ENCODE results near the gene LOXHD1.

LOXHD1 gene

DNA sequence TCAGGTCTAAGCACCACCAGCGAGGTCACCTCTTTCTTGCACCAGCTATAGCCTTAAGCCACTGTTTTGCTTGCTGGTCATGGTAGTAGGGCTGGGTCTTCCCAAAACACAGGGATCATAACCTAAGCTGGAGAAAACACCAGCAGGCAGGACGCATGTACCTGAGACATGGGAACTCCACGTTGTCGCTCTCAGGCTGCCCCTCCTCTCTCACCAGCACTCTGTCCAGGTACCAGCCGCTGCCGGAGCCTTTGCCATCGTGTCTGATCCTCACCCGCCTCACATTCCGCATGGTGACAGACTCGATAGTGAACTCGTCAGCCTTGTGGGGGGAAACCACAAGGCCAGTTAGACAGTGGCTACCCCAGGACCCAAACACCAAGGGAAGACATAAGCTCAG, 79.5 kb downstream of the LOXHD1 start:
- DNase-seq (ENCODE audit: low read depth) = no peak

DNA sequence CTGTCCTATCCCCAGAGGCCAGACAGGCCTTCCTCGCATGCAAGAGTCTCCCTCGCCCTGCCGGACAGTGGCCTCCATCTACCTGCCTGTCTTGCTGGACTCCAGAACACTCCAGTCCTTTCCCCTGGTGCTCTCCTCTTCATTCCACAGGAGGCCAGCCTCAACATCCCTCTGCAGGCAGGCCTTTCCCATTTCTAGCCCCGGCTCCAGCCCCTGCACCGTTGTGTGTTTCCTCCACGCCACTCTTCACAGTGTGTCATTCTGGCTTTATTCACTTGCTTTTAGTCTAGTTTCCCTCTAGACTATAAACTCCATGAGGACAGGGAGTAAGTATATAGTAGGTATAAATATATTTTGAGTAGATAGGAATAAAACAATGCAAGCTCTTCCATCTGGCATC, 81.2 kb downstream of the LOXHD1 start:
- DNase-seq (ENCODE audit: low read depth) = no peak

DNA sequence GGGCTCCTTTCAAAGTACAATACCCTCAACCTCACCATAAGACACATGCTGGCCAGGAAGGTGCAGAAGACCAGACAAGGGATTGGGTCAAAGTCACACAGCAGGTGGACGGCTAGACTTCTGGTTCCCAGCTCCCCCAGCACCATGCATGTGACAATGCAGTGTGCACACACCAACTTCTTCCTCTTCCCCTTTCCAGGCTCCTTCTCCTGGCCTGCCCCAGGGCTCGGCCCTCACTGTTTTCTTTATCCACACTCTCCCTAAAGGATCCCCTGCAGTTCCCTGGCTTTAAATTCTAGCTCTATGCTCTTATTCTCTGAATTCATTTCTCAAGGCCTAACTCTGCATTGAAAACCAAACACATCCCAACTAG, 82.3 kb downstream of the LOXHD1 start:
- DNase-seq (ENCODE audit: low read depth) = no peak

DNA sequence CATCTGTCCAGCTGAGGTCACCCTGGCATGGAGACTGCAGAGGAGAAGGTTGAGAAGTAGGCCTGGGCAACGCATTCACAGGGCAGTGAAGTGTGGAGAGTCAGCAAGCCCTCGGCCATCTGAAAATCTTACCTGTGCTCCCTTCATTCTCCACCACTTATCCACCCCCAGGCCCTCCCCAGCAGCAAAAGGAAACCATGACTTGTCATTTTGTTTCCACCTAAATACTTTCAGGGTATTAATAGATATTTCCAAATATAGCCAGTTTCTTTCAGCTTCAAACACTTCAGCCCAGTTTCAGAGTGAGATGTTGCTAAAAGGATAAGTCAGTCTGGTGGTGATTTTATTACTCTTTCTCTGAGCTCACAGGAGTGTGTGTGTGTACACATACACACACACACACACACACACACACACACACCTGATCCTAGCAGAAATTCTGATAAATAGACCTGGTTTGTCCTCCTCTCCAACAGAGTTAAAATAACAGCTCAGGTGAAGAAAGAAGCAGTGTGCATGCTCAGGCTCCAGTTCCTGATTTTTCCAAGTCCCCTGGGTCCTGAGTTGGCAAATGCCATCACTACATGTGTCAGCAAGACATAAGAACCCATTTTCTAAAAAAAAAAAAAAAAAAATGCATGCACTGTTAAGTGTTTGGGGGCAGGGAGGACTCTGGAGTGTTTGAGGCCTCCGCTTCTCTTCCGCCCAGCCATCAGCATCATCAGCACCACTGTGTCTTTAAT, 82.8 kb downstream of the LOXHD1 start:
- DNase-seq (ENCODE audit: low read depth) = no peak

DNA sequence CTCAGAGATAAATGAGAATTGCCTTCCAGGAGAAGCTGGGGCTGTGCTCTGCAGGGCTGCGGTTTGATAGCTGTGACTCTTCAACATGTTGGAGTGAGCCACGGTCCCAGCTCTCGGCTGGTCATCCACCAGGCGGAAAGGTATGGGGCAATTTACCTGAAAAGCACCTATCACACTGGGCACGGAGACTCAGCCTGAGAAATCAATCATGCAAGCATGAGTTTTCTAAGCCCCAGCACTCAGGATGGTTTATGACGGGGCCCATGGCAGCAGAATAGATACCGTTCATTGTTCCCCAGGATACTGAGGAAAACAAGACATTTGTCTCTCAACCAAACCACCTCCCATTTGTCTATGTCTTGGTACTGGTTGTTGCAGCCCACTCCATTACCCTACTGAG, 83.9 kb downstream of the LOXHD1 start:
- no peak for DNase-seq (ENCODE audit: low read depth)

DNA sequence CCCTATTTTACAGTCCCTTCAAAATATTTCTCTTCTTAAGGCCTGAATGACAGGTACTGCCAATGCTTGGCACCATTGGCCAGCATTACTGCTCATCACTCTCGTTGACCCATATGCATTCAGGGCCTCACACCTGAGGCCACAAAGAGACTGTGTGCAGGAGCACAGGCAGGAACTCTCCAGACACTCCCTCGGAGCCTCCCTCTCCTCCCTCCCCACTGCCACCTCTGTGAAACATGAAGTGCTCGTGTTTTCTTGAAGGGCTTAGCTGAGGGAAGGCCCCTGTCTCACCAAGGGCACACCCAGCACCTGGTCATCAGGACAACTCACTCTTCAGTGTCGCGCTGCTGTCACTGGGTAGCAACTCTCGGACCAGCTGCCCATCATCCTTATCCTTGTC, 85.3 kb downstream of the LOXHD1 start:
- DNase-seq (ENCODE audit: low read depth) = no peak

DNA sequence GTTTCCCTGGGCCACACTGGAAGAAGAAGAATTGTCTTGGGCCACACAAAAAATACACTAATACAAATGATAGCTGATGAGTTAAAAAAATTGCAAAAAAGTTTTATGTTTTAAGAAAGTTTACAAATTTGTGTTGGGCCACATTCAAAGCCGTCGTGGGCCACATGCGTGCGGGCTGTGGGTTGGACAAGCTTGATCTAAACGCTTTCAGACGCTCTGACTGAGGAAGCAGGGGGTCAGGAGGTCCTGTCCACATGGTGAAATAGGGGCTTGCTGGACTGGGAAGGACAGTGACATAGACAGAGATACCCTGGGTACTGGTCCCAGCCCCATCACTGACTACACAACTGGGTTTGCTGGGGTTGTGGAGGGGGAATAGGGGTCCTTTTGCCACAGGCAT, 86.4 kb downstream of the LOXHD1 start:
- no peak for DNase-seq (ENCODE audit: low read depth)

DNA sequence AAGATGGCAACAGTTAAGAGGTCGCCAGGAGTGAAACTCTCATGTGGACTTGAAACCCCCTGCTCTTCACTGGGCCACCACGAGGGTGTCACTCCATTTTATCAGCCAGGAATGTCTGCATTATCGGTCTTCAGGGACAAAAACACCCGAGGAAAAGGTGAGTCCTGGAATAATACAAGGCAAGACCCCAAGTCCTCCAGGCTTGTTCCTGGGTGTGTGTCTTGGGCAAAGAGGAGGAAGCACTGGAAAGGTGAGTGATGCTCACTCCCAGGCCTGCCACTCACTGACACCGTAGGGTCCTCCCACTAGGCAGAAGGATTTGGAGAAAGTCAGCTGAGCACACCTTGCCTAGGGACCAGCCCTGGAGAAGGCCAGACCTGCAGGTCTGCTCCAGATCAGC, 86.9 kb downstream of the LOXHD1 start:
- DNase-seq (ENCODE audit: low read depth) = no peak

DNA sequence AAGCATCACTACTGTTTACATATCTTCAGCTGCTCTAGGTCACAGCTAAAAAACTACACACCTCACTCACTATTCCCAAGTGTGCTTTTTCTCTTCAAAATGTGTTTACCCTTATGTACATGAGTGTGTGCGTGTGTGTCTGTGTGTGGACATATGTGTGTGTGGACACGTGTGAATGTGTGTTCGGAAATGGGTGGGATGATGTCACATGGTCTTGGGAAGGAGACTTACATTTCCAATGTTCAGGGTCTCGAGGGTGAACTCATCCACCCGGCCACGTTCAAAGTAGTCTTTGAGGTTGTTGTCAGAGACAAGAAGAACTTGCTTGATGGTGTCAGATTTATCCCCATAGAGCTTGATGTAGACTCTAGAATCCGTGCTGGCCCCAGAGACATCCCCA, 87.8 kb downstream of the LOXHD1 start:
- DNase-seq (ENCODE audit: low read depth) = no peak

DNA sequence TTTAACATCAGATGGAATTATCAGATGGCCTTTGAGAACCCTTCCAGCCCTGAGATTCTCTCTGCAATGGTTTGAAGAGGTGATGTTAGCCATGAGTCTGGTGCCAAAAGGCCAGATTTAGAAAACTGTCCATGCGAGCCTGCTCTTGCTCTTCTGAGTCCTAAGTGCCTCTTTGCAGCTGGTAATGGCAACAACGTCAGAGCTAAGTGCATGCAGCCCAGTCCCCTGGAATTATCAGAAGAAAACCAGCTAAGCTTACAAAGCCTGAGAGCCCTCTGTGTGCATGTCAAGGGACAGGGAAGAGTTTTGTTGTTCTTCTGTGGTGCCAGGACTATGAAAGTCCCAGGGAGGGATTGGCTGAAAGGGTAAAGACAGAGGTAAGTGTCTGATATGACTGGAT, 89.8 kb downstream of the LOXHD1 start:
- no peak for DNase-seq (ENCODE audit: low read depth)

DNA sequence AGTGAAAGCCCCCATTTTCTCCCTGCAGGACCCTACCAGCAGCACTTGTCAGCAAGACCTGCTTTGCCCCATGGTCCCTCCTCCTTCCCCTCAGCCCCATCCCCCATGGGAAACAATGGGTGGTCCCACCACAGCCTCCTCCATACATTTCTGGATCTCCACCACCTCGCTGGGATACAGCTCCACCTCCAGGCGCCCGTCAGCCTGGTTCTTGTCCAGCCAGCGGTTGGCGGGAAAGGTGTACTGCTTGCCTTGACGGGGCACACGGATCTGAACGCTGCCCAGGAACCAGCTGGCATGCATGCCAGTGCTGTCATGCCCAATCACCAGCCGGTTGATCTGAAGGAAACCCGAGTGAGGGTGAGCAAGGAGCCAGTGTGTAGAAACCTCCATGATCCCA, 90.9 kb downstream of the LOXHD1 start:
- no peak for DNase-seq (ENCODE audit: low read depth)

DNA sequence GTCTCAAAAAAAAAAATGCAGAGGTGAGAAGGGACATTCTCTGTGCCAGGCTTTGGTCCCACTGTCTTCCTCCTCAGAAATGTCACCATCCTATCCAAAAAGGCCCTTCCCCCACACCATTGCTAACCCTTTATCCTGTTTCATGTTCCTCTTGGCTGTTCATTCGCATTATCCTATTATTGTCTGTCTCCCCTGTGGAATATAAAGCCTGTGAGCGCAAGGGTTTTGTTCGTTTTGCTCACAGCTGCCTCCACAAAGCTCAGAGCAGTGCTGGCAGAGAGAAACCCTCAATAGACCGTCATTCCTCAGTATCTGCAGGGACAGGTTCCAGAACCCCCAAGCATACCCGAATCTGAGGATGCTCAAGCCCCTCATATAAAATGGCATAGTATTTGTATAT, 91.8 kb downstream of the LOXHD1 start:
- no peak for DNase-seq (ENCODE audit: low read depth)

DNA sequence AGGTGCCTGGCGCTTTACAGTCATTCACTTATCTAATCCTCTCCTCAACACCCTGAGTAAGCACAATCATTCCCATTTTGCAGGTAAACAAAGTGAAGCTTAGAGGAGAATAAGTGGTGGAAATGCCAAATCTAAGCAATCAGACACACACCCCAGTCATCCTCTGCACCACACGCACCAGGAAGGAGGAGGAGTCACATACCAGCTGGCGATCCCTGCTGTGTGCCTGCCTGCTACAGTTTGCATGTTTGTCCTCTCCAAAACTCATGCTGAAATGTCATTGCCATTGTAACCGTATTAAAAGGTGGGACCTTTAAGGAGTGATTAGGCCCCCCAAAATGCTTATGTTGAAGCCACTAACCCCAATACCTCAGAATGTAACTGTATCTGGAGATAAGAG, 93.7 kb downstream of the LOXHD1 start:
- DNase-seq (ENCODE audit: low read depth) = no peak

DNA sequence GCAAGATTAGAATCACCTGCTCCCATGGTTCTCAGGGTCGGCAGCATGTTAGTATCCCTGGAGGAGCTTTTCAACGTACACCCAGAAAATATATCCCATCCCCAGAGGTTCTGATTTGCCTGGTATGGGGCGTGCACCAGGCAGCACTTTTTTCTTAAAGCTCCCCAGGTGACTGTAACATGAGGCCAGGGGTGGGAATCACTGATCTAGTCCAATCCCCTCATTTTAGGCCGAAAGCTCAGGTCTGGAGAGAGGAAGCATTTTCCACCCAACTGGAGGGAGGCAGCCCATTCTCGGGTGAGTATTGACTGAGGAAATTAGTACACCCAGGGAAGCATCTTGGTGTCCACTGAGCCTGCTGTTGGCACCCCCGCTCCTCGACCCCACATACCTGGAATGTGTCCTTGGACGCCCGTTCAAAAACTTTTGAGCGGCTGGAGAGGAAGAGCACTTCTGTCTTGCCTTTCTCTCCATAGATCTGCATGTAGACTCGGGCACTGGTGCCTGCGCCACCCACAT, 94.3 kb downstream of the LOXHD1 start:
- no peak for DNase-seq (ENCODE audit: low read depth)

DNA sequence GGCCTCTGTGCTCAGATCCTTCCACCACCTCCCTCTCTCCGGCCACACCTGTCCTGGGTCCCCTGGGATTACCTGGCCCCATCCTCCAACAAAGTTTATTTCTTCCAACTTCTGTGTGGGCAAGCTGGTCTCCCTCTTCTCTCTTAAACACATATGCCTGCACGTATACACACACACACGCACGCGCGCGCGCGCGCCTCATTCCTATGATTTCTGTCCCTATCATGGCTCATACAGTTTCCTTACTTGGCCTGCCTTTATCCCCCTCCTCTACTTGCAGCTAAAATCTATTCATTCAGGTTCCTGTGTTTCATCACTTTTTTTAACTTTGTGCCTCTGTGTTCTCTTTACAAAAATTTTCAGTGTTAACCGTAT, 96.4 kb downstream of the LOXHD1 start:
- no peak for DNase-seq (ENCODE audit: low read depth)

DNA sequence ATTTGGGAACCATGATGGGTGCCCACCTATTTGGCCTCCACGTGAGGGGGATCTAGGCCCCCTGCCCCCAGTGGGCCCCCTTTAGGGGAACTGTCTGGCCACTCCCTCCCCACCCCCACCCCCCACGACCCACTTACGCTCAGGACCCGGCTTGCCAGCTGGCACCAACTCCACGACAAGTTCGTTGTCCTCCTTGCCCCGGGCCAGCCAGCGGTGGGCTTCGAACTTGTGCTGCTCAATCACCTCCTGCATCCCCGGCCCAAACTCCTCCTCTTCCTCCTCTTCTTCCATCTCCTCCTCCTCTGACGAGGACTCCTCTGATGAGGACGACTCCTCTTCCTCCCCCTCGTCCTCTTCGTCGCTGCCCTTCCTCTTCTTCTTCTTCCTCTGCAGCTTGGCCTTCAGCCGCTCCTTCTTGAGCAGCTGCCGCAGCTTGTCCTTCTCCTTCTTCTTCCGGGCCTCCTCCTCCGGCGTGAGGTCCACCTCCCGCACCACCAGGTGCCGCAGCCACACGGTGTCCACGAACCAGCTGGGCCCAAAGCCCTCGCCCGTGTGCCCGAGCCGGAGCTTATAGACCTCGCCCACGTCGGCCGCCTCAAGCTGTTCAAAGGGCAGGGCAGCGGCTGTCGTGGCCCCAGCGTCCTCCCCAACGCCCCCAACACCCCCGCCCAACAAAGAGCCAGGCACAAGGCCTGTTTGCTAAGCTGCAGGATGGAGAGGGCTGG, 96.9 kb downstream of the LOXHD1 start:
- DNase-seq (ENCODE audit: low read depth) = no peak

DNA sequence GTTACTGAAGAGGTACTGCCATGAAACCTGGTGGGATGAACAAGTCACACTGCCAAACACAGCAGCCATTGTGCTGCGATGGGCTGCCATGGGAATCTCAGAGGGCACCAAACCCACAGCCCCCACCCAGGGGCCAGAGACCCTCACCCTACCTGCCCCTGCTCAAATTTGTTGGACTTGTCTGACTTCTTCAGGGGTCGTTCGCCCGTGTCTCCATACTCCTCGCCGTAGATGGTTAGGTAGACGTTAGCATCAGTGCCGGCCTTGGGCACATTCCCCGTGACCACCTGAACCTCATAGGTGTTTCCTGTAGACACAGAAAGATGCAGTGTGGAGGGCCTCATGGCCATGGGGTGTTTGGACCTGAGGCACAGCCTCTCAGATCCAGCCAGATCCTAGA, 97.7 kb downstream of the LOXHD1 start:
- no peak for DNase-seq (ENCODE audit: low read depth)

DNA sequence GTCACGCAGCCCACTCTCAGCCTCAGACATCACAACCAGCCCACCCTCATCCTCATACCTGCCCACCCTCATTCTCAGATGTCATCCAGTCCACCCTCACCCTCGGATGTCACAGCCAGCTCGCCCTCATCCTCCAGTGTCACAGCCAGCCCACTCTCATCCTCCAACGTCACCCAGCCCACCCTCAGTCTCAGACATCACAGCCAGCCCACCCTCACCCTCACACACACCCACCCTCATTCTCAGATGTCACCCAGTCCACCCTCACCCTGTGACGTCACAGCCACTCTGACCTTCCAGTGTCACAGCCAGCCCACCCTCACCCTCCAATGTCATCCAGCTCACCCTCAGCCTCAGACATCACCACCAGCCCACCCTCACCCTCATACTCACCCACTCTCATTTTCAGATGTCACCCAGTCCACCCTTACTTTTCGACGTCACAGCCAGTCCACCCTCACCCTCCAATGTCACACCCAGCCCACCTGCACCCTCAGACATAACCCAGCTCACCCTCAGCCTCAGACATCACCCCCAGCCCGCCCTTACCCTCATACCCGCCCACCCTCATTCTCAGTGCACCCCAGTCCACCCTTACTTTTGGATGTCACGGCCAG, 100.3 kb downstream of the LOXHD1 start:
- DNase-seq (ENCODE audit: low read depth) = no peak

DNA sequence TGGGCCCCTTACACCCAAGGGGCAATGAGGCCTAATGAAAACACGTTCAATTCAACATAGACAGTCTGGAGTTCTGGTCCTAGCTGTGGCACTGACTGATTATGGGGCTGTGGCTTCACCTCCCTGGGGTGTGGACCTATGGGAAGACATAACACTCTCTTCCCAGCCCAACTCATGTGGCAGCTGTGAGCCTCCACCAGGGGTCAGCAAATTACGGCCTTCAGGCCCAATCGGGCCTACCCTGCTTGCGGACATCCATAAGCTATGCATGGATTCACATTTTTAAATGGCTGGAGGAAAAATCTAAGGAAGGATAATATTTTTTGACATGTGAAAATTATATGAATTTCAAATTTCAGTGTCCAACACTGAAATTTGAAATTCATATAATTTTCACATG, 101.3 kb downstream of the LOXHD1 start:
- no peak for DNase-seq (ENCODE audit: low read depth)

DNA sequence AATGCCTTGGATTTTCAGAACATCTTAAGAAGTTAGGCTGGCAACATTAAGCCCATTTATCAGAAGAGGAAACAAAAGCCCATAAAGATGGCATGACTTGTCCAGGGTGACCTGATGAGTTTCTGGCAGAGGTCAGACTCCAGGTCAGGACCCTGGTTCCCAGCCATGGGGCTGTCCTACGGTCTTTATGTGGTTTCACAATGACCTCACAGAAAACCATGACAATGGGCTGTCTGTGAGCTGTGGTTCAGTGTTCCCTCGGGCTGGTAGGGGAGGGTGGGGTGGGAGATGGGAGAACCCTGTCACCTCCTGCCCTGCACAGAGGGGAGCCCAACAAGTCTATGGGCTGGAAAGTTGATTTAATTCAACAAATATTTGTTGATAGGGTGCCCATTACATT, 101.8 kb downstream of the LOXHD1 start:
- DNase-seq (ENCODE audit: low read depth) = no peak

DNA sequence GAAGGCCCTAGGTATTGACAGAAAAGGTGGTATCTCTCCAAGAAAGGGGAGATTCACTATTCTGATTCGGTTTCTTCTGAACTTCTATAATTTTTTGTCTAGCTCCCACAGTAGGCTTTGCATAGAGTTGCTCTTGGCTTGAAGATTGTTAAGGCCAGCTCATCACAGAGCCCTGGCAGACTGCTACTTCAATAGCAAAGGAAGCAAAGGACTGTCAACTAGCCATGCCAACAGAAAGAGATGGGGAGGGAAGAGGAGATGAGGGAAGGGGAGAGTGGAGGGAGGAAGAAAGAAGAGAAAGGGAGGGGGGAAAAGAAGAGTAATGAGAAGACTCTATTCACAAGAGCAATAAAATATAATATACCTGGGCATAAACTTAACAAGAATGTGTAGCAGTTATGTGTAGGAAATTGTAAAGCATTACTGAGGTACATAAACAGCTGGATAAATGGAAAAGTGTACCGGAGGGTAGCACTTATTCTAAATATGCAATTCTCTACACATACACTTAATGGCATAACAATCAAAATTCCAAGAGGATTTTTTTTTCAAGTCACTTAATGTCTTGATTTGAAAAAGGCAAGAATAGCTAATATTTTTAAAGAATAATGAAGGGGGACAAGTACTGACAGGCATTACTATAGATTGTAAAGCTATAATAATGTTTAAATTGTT, 102.5 kb downstream of the LOXHD1 start:
- DNase-seq (ENCODE audit: low read depth) = no peak

DNA sequence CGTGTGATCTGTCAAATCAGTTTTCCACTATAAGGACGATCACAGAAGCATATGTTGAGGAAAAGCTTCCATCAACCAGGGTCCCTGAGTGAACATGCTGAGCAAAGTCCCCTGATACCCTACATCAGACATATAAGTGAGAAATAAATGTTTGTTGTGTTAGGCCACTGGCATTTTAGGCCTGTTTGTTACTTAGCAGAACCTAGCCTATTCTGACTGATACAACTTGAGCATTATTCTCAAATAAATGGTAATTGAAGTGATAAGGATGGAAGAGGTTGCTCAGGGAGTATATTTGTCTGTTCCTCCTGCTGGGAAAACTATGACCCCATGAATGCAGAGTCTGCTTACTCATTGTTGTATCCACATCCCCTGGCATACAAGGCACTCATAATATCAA, 106.4 kb downstream of the LOXHD1 start:
- DNase-seq (ENCODE audit: low read depth) = no peak

DNA sequence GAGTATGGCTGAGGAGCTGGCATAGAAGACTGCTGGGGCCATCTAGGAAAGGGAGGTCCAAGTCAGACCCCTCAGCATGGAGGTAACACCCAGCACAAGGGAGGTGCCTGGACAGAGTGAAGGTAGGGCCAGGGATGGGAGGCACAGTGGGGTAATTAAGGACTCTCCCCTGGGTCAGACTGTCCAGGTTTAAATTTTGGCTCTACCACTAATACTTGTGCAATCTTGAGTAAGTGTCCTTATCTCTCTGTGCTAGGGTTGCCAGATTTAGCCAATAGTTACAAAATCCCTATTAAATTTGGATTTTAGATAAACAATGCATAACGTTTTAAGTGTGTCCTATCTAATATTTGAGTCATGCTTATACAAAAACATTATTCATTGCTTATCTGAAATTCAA, 109.5 kb downstream of the LOXHD1 start:
- no peak for DNase-seq (ENCODE audit: low read depth)
